SU-DHL-6 (cell line): ENCODE results near the gene CCDC40.

Experiments used
- H2AFZ ChIP-seq: fragments of 200-600 bp; sonication (generic); 2 replicates; pipeline ENCODE4 v1.6.1; 2014; ENCODE audit warnings: low read depth, mild to moderate bottlenecking, moderate library complexity, mixed read lengths, antibody characterized with exemption, low read length; ENCODE audit not compliant: severe bottlenecking
- H3F3A ChIP-seq: fragments of 200-600 bp; shearing (Covaris generic); 2 replicates; pipeline ENCODE4 v1.6.0; 2016; ENCODE audit warnings: antibody characterized with exemption, mild to moderate bottlenecking; ENCODE audit not compliant: insufficient read depth
- H3K27ac ChIP-seq: fragments of 200-600 bp; sonication (generic); 2 replicates; pipeline ENCODE4 v1.5.1; 2016; ENCODE audit warnings: low read depth, mild to moderate bottlenecking, low read length, moderate library complexity, mixed read lengths
- H3K27me3 ChIP-seq: fragments of 200-600 bp; sonication (generic), shearing (Covaris generic); 2 replicates; pipeline ENCODE4 v1.6.0; 2014; ENCODE audit warnings: mild to moderate bottlenecking, low read length
- H3K36me3 ChIP-seq: fragments of 200-600 bp; sonication (generic); 2 replicates; pipeline ENCODE4 v1.6.1; 2014; ENCODE audit warnings: mild to moderate bottlenecking, low read length, mixed read lengths
- H3K4me2 ChIP-seq: fragments of 300-600, 200-600 bp; shearing (Covaris generic), sonication (generic); 2 replicates; pipeline ENCODE4 v1.6.0; 2014; ENCODE audit warnings: low read length, low read depth, mild to moderate bottlenecking; ENCODE audit not compliant: poor library complexity, severe bottlenecking
- H3K4me3 ChIP-seq: fragments of 200-600 bp; sonication (generic); 2 replicates; pipeline ENCODE4 v1.5.1; 2014; ENCODE audit warnings: antibody characterized with exemption, low read length, mild to moderate bottlenecking, mixed read lengths; ENCODE audit not compliant: insufficient read depth, poor library complexity, severe bottlenecking
- H3K79me2 ChIP-seq: fragments of 200-600 bp; sonication (generic); 2 replicates; pipeline ENCODE4 v1.6.1; 2014; ENCODE audit warnings: mild to moderate bottlenecking, low read length, moderate library complexity; ENCODE audit not compliant: insufficient read depth
- H3K9ac ChIP-seq: fragments of 200-600 bp; sonication (generic); 2 replicates; pipeline ENCODE4 v1.7.0; 2014; ENCODE audit warnings: mild to moderate bottlenecking, low read length
- H3K9me2 ChIP-seq: fragments of 200-600 bp; sonication (generic); replicated peaks from 2 replicates; pipeline ENCODE4 v1.6.1; 2014; ENCODE audit warnings: low read length; ENCODE audit not compliant: insufficient read depth
- H3K9me3 ChIP-seq: fragments of 200-600 bp; sonication (generic); 2 replicates; pipeline ENCODE4 v1.6.1; 2014; ENCODE audit warnings: low read length, mixed read lengths; ENCODE audit not compliant: insufficient read depth
- H4K20me1 ChIP-seq: fragments of 200-600 bp; sonication (generic); 2 replicates; pipeline ENCODE4 v1.6.1; 2014; ENCODE audit warnings: low read depth, mild to moderate bottlenecking, antibody characterized with exemption, low read length, moderate library complexity, mixed read lengths
- CTCF ChIP-seq: fragments of 200-600 bp; sonication (generic); IDR thresholded peaks from one replicate; pipeline ENCODE4 v1.5.1; 2017; ENCODE audit warnings: antibody characterized with exemption, mild to moderate bottlenecking, low read length, moderate library complexity; ENCODE audit not compliant: insufficient read depth, poor library complexity, severe bottlenecking
- EZH2phosphoT487 ChIP-seq: fragments of 200-600 bp; sonication (generic), shearing (Covaris generic); conservative IDR thresholded peaks from 2 replicates; pipeline ENCODE4 v1.6.1; 2018; ENCODE audit warnings: mild to moderate bottlenecking, antibody characterized with exemption, low read length, moderate library complexity, mixed read lengths

CCDC40 gene

GRCh38 chr17:80095038-80095843 is 58.8 kb downstream of the CCDC40 start:
- H3K27ac ChIP-seq, result no peak overlapping the region

GRCh38 chr17:80095844-80096475 is 59.5 kb downstream of the CCDC40 start:
- Histone ChIP-seq H3K9ac (no peak overlapping the region), H3K27me3 (no peaks in the 10 kb centered on the region), H3K36me3 (no peaks in the 10 kb centered on the region), H3K79me2 (no peaks in the 10 kb centered on the region), H3K4me3 (no peak overlapping the region), H2AFZ (no peak overlapping the region), H3K27ac (no peak overlapping the region), H3K4me2 (no peak overlapping the region), H4K20me1 (no peaks in the 10 kb centered on the region), H3F3A (no peaks in the 10 kb centered on the region), H3K9me2 (no peaks in the 10 kb centered on the region), H3K9me3 (no peaks in the 10 kb centered on the region)
- no peak for TF ChIP-seq CTCF
- no peak for TF ChIP-seq EZH2phosphoT487

More at GRCh38 chr17:80095038-80095843, 58.8 kb downstream of the CCDC40 start:
- H2AFZ ChIP-seq, result no peak overlapping the region
- H3K79me2 ChIP-seq, result no peaks in the 10 kb centered on the region
- no peaks in the 10 kb centered on the region for H3K9me2 ChIP-seq
- TF ChIP-seq CTCF (no peak), EZH2phosphoT487 (no peak)
- H3F3A ChIP-seq, result no peaks in the 10 kb centered on the region
- H3K9ac ChIP-seq, result no peak overlapping the region
- H3K27me3 ChIP-seq, result no peaks in the 10 kb centered on the region
- H3K4me2 ChIP-seq, result no peak overlapping the region
- H3K9me3 ChIP-seq, result no peaks in the 10 kb centered on the region
- no peaks in the 10 kb centered on the region for H4K20me1 ChIP-seq
- no peaks in the 10 kb centered on the region for H3K36me3 ChIP-seq
- no peak overlapping the region for H3K4me3 ChIP-seq

DNA sequence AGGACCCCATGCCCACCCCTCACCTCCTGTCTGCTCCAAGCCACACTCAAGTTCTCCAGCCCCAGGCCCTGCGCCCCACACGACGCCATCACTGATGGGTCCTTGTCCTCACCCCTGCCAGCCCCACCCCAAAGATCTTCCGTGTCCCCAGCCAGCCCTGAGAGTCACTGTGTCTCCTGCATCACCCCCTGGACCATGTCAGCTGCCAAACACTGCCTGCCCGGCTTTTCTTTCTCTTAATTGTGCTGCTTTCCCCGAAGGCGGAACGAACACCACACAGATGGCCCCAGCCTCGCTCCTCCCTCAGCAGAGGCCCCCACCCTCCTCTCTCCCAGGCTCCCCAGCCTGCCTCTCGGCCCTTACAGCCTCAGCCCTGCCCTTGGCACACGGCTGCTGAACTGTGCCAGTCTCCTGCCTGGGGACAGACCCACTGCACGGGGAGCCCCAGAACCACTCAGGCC is 60.1 kb downstream of the CCDC40 start:
- H3K4me2 ChIP-seq, result no peak overlapping the region
- no peaks in the 10 kb centered on the region for H3K79me2 ChIP-seq
- no peaks in the 10 kb centered on the region for H3K9me3 ChIP-seq
- no peaks in the 10 kb centered on the region for H3K9me2 ChIP-seq
- no peaks in the 10 kb centered on the region for H3K27me3 ChIP-seq
- H4K20me1 ChIP-seq, result no peaks in the 10 kb centered on the region
- no peak overlapping the region for H3K4me3 ChIP-seq
- H3K9ac ChIP-seq, result no peak overlapping the region
- TF ChIP-seq EZH2phosphoT487, result no peak
- no peak for TF ChIP-seq CTCF
- no peak overlapping the region for H2AFZ ChIP-seq
- H3F3A ChIP-seq, result no peaks in the 10 kb centered on the region
- no peak overlapping the region for H3K27ac ChIP-seq
- H3K36me3 ChIP-seq, result no peaks in the 10 kb centered on the region
